ENCODE results near the gene PDE8B. TPM values are rescaled to one million over a fixed set of nuclear protein-coding genes. Genes with fewer than 3 reads are reported as not detected.

PDE8B gene
- total RNA-seq, 1 experiment from 2014 or later, result 0.17 TPM

GRCh38 chr5:77379558-77380061, 169.1 kb downstream of the PDE8B start:
- Histone ChIP-seq H3K9me3 (ENCODE audit: control insufficient read depth in 1 of 2, insufficient read depth in 1 of 2, low read depth in 1 of 2, low read length in 2 of 2) (no peaks in the 10 kb centered on the region), H4K20me1 (ENCODE audit: insufficient read depth) (no peaks in the 10 kb centered on the region), H3K9ac (ENCODE audit: low read length) (no peak overlapping the region), H3K36me3 (ENCODE audit: control insufficient read depth in 1 of 2, insufficient read depth in 2 of 2, low read length in 2 of 2) (no peaks in the 10 kb centered on the region), H3K4me1 (ENCODE audit: control insufficient read depth in 1 of 2, insufficient read depth in 2 of 2, low read length in 2 of 2) (no peaks in the 10 kb centered on the region), H3K9me2 (ENCODE audit: insufficient read depth) (no peaks in the 10 kb centered on the region), H3K4me2 (ENCODE audit: low read length) (no peak overlapping the region), H3K27me3 (ENCODE audit: insufficient read depth, low read length) (no peaks in the 10 kb centered on the region), H3K79me2 (ENCODE audit: insufficient read depth, low read length) (no peaks in the 10 kb centered on the region), H2AFZ (ENCODE audit: low read depth, low read length, poor library complexity, severe bottlenecking) (no peak overlapping the region), H3K27ac (ENCODE audit: low read depth, low read length) (no peak overlapping the region), H3K4me3 (replicated peaks in 1 of 2; ENCODE audit: low read depth in 1 of 2, low read length in 2 of 2) (no peak overlapping the region)
- TF ChIP-seq CBX3 (IDR thresholded peaks at IDR 0.05; ENCODE audit: low read depth) (no peak), TCF7L2 (IDR thresholded peaks at IDR 0.05; ENCODE audit: borderline replicate concordance, extremely low read depth, insufficient read depth, insufficient read length) (no peak), POLR2A (IDR thresholded peaks at IDR 0.05; ENCODE audit: borderline replicate concordance, extremely low read depth, insufficient read depth, insufficient read length) (no peak), YY1 (IDR thresholded peaks at IDR 0.05; ENCODE audit: extremely low read depth, insufficient replicate concordance, low read depth, low read length) (no peak), EZH2phosphoT487 (IDR thresholded peaks at IDR 0.05; ENCODE audit: borderline replicate concordance) (no peak), EGR1 (IDR thresholded peaks at IDR 0.05; ENCODE audit: low read depth) (no peak), RAD21 (IDR thresholded peaks at IDR 0.05; ENCODE audit: low read depth) (no peak), CEBPB (IDR thresholded peaks at IDR 0.05; ENCODE audit: low read depth) (no peak), POLR2AphosphoS5 (IDR thresholded peaks at IDR 0.05; ENCODE audit: low read depth, low read length) (no peak), EZH2 (IDR thresholded peaks at IDR 0.05) (no peak), JUND (IDR thresholded peaks at IDR 0.05) (no peak), ZNF274 (IDR thresholded peaks at IDR 0.05; ENCODE audit: low read depth, low read length) (no peak), ELF1 (IDR thresholded peaks at IDR 0.05; ENCODE audit: borderline replicate concordance, low read depth) (no peak), SRF (IDR thresholded peaks at IDR 0.05; ENCODE audit: low read depth) (no peak), ZFX (IDR thresholded peaks at IDR 0.05) (no peak), SP1 (IDR thresholded peaks at IDR 0.05; ENCODE audit: low read depth) (no peak)
- TF ChIP-seq, protein P1, sequence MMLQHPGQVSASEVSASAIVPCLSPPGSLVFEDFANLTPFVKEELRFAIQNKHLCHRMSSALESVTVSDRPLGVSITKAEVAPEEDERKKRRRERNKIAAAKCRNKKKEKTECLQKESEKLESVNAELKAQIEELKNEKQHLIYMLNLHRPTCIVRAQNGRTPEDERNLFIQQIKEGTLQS (IDR thresholded peaks at IDR 0.05), result no peak
- TF ChIP-seq, protein P2, sequence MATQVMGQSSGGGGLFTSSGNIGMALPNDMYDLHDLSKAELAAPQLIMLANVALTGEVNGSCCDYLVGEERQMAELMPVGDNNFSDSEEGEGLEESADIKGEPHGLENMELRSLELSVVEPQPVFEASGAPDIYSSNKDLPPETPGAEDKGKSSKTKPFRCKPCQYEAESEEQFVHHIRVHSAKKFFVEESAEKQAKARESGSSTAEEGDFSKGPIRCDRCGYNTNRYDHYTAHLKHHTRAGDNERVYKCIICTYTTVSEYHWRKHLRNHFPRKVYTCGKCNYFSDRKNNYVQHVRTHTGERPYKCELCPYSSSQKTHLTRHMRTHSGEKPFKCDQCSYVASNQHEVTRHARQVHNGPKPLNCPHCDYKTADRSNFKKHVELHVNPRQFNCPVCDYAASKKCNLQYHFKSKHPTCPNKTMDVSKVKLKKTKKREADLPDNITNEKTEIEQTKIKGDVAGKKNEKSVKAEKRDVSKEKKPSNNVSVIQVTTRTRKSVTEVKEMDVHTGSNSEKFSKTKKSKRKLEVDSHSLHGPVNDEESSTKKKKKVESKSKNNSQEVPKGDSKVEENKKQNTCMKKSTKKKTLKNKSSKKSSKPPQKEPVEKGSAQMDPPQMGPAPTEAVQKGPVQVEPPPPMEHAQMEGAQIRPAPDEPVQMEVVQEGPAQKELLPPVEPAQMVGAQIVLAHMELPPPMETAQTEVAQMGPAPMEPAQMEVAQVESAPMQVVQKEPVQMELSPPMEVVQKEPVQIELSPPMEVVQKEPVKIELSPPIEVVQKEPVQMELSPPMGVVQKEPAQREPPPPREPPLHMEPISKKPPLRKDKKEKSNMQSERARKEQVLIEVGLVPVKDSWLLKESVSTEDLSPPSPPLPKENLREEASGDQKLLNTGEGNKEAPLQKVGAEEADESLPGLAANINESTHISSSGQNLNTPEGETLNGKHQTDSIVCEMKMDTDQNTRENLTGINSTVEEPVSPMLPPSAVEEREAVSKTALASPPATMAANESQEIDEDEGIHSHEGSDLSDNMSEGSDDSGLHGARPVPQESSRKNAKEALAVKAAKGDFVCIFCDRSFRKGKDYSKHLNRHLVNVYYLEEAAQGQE (IDR thresholded peaks at IDR 0.05; ENCODE audit: low read depth), result no peak
- TF ChIP-seq, protein P3, sequence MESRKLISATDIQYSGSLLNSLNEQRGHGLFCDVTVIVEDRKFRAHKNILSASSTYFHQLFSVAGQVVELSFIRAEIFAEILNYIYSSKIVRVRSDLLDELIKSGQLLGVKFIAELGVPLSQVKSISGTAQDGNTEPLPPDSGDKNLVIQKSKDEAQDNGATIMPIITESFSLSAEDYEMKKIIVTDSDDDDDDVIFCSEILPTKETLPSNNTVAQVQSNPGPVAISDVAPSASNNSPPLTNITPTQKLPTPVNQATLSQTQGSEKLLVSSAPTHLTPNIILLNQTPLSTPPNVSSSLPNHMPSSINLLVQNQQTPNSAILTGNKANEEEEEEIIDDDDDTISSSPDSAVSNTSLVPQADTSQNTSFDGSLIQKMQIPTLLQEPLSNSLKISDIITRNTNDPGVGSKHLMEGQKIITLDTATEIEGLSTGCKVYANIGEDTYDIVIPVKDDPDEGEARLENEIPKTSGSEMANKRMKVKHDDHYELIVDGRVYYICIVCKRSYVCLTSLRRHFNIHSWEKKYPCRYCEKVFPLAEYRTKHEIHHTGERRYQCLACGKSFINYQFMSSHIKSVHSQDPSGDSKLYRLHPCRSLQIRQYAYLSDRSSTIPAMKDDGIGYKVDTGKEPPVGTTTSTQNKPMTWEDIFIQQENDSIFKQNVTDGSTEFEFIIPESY (IDR thresholded peaks at IDR 0.05; ENCODE audit: extremely low read depth, insufficient replicate concordance, low read length), result no peak
- TF ChIP-seq, protein P4, sequence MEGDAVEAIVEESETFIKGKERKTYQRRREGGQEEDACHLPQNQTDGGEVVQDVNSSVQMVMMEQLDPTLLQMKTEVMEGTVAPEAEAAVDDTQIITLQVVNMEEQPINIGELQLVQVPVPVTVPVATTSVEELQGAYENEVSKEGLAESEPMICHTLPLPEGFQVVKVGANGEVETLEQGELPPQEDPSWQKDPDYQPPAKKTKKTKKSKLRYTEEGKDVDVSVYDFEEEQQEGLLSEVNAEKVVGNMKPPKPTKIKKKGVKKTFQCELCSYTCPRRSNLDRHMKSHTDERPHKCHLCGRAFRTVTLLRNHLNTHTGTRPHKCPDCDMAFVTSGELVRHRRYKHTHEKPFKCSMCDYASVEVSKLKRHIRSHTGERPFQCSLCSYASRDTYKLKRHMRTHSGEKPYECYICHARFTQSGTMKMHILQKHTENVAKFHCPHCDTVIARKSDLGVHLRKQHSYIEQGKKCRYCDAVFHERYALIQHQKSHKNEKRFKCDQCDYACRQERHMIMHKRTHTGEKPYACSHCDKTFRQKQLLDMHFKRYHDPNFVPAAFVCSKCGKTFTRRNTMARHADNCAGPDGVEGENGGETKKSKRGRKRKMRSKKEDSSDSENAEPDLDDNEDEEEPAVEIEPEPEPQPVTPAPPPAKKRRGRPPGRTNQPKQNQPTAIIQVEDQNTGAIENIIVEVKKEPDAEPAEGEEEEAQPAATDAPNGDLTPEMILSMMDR (IDR thresholded peaks at IDR 0.05 in 2 of 3, conservative IDR thresholded peaks at IDR 0.05 in 1 of 3; ENCODE audit: borderline replicate concordance in 1 of 3, insufficient read depth in 1 of 3, low read depth in 2 of 3, low read length in 2 of 3), result no peak
- CTCF ChIA-PET, result no interaction called here
- RAD21 ChIA-PET (ENCODE audit: low non-redundant PET in 1 of 2, low total read pairs in 2 of 2, uncharacterized antibody in 2 of 2, unreplicated experiment in 2 of 2), result no interaction called here
- POLR2A ChIA-PET, result no interaction called here
- ATAC-seq, result no peak
- BruUV-seq (replicated peaks), result no TSS peak
- intact Hi-C loops (cut with micrococcal nuclease), result no loop called here
- no peak for DNase-seq (ENCODE audit: low read depth, low spot score)

All from HCT116 (cell line).